GM12874 (cell line): ENCODE measurements around the gene GATA3.

Source experiments
- CTCF ChIP-seq: IDR thresholded peaks from 2 replicates; pipeline ENCODE4 v1.5.1; 2011; ENCODE audit warnings: low read depth, mild to moderate bottlenecking, control low read depth, low read length, moderate library complexity; ENCODE audit not compliant: insufficient read depth

GATA3 gene

DNA sequence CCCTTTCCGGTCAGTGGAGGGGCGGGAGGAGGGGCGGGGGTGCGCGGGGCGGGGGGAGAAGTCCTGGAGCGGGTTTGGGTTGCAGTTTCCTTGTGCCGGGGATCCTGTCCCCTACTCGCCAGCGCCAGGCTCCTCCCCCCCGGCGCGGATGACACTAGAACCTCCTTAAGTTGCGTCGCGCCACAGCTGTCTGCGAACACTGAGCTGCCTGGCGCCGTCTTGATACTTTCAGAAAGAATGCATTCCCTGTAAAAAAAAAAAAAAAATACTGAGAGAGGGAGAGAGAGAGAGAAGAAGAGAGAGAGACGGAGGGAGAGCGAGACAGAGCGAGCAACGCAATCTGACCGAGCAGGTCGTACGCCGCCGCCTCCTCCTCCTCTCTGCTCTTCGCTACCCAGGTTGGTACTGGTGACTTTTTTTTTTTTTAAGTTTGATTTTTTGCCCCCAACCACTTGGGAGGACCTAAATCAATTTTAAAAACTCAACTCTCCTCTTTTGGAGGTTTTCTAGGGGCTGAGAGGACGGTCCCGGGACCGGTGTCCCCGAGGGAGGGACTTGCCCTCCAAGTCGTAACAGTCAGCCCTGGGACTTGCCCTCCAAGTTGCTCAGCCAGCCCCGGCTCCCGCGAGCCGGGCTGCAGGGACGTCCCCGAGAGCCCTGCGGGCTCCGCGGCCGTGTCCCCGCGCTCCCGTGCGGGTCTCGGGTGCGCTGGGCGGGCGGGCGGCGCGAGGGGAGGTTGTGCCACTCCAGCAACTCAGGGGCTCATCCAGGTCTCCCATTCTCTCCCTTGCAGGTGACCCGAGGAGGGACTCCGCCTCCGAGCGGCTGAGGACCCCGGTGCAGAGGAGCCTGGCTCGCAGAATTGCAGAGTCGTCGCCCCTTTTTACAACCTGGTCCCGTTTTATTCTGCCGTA lies at the start of gene GATA3:
Gene GATA3, plus strand, starts transcription at position 195 of the 914 bp plus-strand sequence. CDS start 968 bp downstream, outside the sequence.
- no peak for TF ChIP-seq CTCF

GRCh38 chr10:8006274-8006999 lies 48.1 kb upstream of the GATA3 start:
- no peak for TF ChIP-seq CTCF

GRCh38 chr10:8009031-8009430 lies 45.5 kb upstream of the GATA3 start:
- TF ChIP-seq CTCF: no peak

DNA sequence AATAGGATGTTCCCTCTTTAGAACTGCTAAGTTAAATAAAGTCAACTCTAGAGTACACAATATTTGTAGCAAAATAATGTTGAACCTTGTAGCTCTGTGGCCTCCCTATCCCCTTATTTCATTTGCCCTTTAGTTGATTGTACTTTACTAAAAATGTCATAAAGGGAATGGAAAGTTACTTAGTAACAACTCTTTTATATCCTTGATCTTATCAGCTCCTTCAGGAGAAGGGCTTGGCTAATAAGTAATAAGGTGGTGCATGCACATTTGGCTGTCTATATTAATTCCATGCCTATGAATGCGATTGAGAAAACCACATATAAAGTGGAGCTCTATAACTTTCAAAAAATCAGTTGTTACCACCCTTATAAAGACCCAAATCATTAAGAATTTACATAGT lies 41.5 kb upstream of the GATA3 start:
- TF ChIP-seq CTCF: no peak

DNA sequence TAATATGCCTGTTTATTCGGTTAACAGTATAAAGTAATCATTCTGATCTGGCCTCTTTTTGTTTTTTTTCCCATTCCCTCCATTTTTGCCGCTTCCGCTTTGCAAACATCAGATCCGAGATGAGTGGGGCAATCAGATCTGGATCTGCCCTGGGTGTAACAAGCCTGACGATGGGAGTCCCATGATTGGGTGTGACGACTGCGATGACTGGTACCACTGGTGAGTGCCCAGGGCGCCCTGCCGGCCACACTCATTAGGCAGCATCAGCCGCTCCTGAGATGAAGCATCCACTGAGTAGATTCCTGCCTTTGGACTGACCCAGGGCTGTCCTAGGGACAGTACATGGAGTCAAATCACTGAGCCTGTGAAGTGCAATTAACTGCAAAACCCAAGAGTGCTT lies 40.9 kb upstream of the GATA3 start:
- no peak for TF ChIP-seq CTCF

DNA sequence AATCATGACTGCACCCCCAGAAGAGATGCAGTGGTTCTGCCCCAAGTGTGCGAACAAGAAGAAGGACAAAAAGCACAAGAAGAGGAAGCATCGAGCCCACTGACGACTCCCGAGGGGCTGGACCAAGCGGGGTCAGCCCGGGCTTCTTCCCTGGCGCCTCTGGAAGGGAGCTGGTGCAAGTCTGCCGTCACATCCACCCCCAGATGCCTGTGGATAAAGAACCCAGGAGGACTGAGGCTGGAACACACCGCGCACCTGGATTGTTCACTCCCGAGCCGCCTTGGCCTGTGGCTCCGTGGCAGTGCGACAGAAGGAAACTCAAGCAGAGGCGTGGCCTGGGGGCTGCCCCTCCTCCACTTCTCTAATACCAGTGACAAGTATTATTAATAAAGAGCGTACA lies 39.8 kb upstream of the GATA3 start:
- TF ChIP-seq CTCF: no peak

- no peak for TF ChIP-seq CTCF
These were observed 37.2 kb upstream of the GATA3 start for GRCh38 chr10:8017277-8017676.
